HCT116 (cell line): Measurements from ENCODE around the gene FLNB. TPM values are rescaled to one million over a fixed set of nuclear protein-coding genes. Genes with fewer than 3 reads are reported as not detected.

ENCODE experiments used
- ATAC-seq: fragments of 200-7000 bp; cut with Tn5 transposase; 2 replicates; pipeline ENCODE4 v1.9.1; 2020; ENCODE audit warnings: mild to moderate bottlenecking, moderate library complexity
- BruUV-seq: library from RNA; stranded (reverse); fragments of 400-500 nt; replicated peaks from 2 replicates; lab custom pipeline; 2021; lab: Mats Ljungman, UMichigan
- CTCF ChIA-PET: fragments of 300-600 bp; sonication (Branson Sonifier 250); formaldehyde crosslinking; loops from one replicate; lab custom pipeline; 2021; ENCODE audit warnings: antibody characterized with exemption; lab: Charles Lee
- POLR2A ChIA-PET: fragments of 300-600, 350-600 bp; sonication (Branson Sonifier 250); formaldehyde crosslinking; loops from one replicate; lab custom pipeline; 2021; ENCODE audit warnings: antibody characterized with exemption; lab: Charles Lee
- RAD21 ChIA-PET, 2 experiments: fragments of 300-600 bp; sonication (Branson Sonifier 250); formaldehyde crosslinking; loops; one replicate each; lab custom pipeline; 2023; ENCODE audit warnings: low total read pairs in 2 of 2; ENCODE audit not compliant: uncharacterized antibody in 2 of 2, unreplicated experiment in 2 of 2, low non-redundant PET in 1 of 2; lab: Charles Lee
- DNase-seq: peaks from one replicate; pipeline ENCODE4 v3.0.0-alpha.2; 2010; ENCODE audit warnings: low read depth, low spot score
- H2AFZ ChIP-seq: fragments of 200-600 bp; shearing (Covaris generic), sonication (generic); 2 replicates; pipeline ENCODE4 v1.6.1; 2017; ENCODE audit warnings: low read depth, mixed run types, mixed read lengths, antibody characterized with exemption, low read length; ENCODE audit not compliant: poor library complexity, severe bottlenecking
- H3K27ac ChIP-seq: 2 replicates; pipeline ENCODE4 v1.5.1; 2012; ENCODE audit warnings: low read depth, low read length
- H3K27me3 ChIP-seq: fragments of 200-600 bp; sonication (generic); 2 replicates; pipeline ENCODE4 v1.6.1; 2016; ENCODE audit warnings: mixed run types, low read length, mixed read lengths; ENCODE audit not compliant: insufficient read depth
- H3K36me3 ChIP-seq, 2 experiments: fragments of 200-500 bp in 1 of 2; fragments of 200-600 bp in 1 of 2; sonication (Bioruptor generic) in 1 of 2; sonication (generic) in 1 of 2; 2 replicates each; pipeline versions ENCODE4 v1.5.1 to v1.6.1; 2014 to 2016; ENCODE audit warnings: low read length in 2 of 2, inconsistent platforms in 1 of 2, mixed read lengths in 1 of 2, mixed run types in 1 of 2; ENCODE audit not compliant: insufficient read depth in 2 of 2, control insufficient read depth in 1 of 2
- H3K4me1 ChIP-seq, 2 experiments: fragments of 200-600 bp in 1 of 2; sonication (generic) in 1 of 2; 2 replicates each; pipeline versions ENCODE4 v1.5.1 to v1.6.1; 2012 to 2017; ENCODE audit warnings: low read length in 2 of 2, inconsistent platforms in 1 of 2, mild to moderate bottlenecking in 1 of 2, mixed read lengths in 1 of 2, mixed run types in 1 of 2, moderate library complexity in 1 of 2; ENCODE audit not compliant: insufficient read depth in 2 of 2, control insufficient read depth in 1 of 2
- H3K4me2 ChIP-seq: fragments of 200-600 bp; sonication (generic); 2 replicates; pipeline ENCODE4 v1.6.1; 2017; ENCODE audit warnings: mixed run types, low read length, mixed read lengths
- H3K4me3 ChIP-seq, 2 experiments: fragments of 200-600 bp in 1 of 2; sonication (generic) in 1 of 2; replicated peaks in 1 of 2; 2 replicates each; pipeline ENCODE4 v1.5.1; 2011 to 2016; ENCODE audit warnings: low read length in 2 of 2, control low read depth in 1 of 2, low read depth in 1 of 2, mild to moderate bottlenecking in 1 of 2, mixed read lengths in 1 of 2, mixed run types in 1 of 2
- H3K79me2 ChIP-seq: fragments of 200-600 bp; sonication (generic); 2 replicates; pipeline ENCODE4 v1.6.1; 2017; ENCODE audit warnings: mild to moderate bottlenecking, mixed run types, low read length, moderate library complexity, mixed read lengths; ENCODE audit not compliant: insufficient read depth
- H3K9ac ChIP-seq: fragments of 200-600 bp; sonication (generic); 2 replicates; pipeline ENCODE4 v1.6.1; 2016; ENCODE audit warnings: low read length, mixed read lengths
- H3K9me2 ChIP-seq: fragments of 200-600 bp; sonication (generic), shearing (Covaris generic); 2 replicates; pipeline ENCODE4 v1.6.1; 2017; ENCODE audit warnings: mixed run types, mild to moderate bottlenecking, moderate library complexity; ENCODE audit not compliant: insufficient read depth
- H3K9me3 ChIP-seq, 2 experiments: fragments of 200-500 bp in 1 of 2; fragments of 200-600 bp in 1 of 2; sonication (Bioruptor generic) in 1 of 2; sonication (generic) in 1 of 2; 2 replicates each; pipeline ENCODE4 v1.6.1; 2014 to 2017; ENCODE audit warnings: low read length in 2 of 2, mixed read lengths in 2 of 2, inconsistent platforms in 1 of 2, low read depth in 1 of 2, mild to moderate bottlenecking in 1 of 2, mixed run types in 1 of 2, moderate library complexity in 1 of 2; ENCODE audit not compliant: control insufficient read depth in 1 of 2, insufficient read depth in 1 of 2
- H4K20me1 ChIP-seq: fragments of 200-600 bp; sonication (generic), shearing (Covaris generic); 2 replicates; pipeline ENCODE4 v1.6.1; 2017; ENCODE audit warnings: mixed run types, mild to moderate bottlenecking, moderate library complexity; ENCODE audit not compliant: insufficient read depth
- EZH2 ChIP-seq: fragments of 200-600 bp; sonication (generic); IDR thresholded peaks from 2 replicates; pipeline ENCODE4 v1.6.1; 2017; ENCODE audit warnings: antibody characterized with exemption, mixed run types
- FOSL1 ChIP-seq: IDR thresholded peaks from 2 replicates; pipeline ENCODE4 v1.6.1; 2012; ENCODE audit warnings: low read depth
- JUND ChIP-seq: IDR thresholded peaks from 2 replicates; pipeline ENCODE4 v1.6.1; 2012
- POLR2AphosphoS5 ChIP-seq: IDR thresholded peaks from 2 replicates; pipeline ENCODE4 v1.6.1; 2011; ENCODE audit warnings: mild to moderate bottlenecking, low read depth, low read length, moderate library complexity
- SP1 ChIP-seq: IDR thresholded peaks from 2 replicates; pipeline ENCODE4 v1.6.1; 2012; ENCODE audit warnings: low read depth
- YY1 ChIP-seq: IDR thresholded peaks from 2 replicates; pipeline ENCODE4 v1.6.1; 2011; ENCODE audit warnings: low read length, low read depth, moderate library complexity, mild to moderate bottlenecking; ENCODE audit not compliant: insufficient replicate concordance; ENCODE audit errors: extremely low read depth
- ZNF274 ChIP-seq: fragments of 200-500 bp; sonication (Bioruptor generic); IDR thresholded peaks from 2 replicates; pipeline ENCODE4 v1.6.1; 2014; ENCODE audit warnings: mild to moderate bottlenecking, low read depth, low read length, inconsistent platforms
- intact Hi-C: fragments of 100-400 bp; cut with micrococcal nuclease; formaldehyde crosslinking; loops from 2 replicates; pipeline ENCODE4 v1.10.0; 2022
- total RNA-seq: library from RNA; stranded (reverse); gene quantifications from one replicate; pipeline ENCODE4 v1.2.1, GENCODE V29; 2021; ENCODE audit not compliant: unreplicated experiment
- TF ChIP-seq, protein P1 (sequence below): IDR thresholded peaks from 2 replicates; pipeline ENCODE4 v1.6.1; 2012

The FLNB gene
- total RNA-seq, 1 experiment from 2014 or later = 116 TPM

DNA sequence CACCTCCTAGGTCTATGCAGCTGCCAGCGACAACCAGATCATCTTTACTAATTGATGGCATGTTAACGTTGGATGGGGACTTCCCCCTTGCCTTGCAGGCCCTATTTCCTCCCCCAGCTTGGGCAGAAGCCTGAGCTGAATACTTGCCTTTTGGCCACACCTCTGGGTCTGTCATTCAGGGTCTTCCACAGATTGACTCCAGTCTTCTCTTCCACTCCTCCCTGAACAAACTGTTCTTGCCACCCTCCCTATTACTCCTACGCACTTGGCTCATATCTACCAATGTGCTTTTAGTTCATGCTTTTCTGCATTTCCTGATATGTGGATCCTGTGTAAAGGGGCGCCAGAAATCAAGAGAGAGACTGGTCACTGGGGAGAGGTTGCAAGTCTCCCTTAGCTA, 129.1 kb downstream of the FLNB start (continued):
- TF ChIP-seq ZNF274 (no peak), JUND (no peak), YY1 (no peak)
- TF ChIP-seq, all 23 proteins: peak for 0

DNA sequence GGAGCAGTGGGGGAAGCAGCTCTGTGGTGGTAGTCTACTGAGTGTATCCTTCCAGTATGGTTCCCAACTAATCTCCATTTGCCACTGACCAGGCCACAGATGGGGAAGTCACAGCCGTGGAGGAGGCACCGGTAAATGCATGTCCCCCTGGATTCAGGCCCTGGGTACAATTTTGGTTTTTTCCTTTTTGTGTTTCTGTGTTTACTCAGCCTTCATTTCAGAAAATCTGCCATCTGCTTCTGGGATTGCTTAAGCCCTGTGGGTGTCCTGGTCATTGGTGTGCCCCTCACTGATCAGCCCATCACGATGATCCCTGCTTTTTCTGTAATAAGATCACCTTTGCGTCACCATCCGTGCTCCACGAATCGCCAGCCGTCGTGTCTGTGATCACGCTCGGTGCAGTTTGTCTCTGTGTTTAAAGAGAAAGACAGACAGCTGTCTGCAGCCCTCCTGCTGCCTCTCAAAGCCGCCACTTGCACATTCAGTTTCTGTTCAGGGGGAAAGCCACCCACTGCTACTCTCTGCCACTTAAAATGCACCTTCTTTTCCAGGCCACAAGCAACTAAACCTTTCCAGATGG, 133.6 kb downstream of the FLNB start:
- H3K9me2 ChIP-seq = no peaks in the 10 kb centered on the region
- no TSS peak for BruUV-seq
- no peak overlapping the region for H3K9ac ChIP-seq
- POLR2A ChIA-PET = no interaction called here
- no peaks in the 10 kb centered on the region for H3K4me1 ChIP-seq
- TF ChIP-seq YY1 = no peak
- TF ChIP-seq FOSL1 = no peak
- TF ChIP-seq, protein P1, sequence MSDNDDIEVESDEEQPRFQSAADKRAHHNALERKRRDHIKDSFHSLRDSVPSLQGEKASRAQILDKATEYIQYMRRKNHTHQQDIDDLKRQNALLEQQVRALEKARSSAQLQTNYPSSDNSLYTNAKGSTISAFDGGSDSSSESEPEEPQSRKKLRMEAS = no peak
- no peak for TF ChIP-seq ZNF274
- TF ChIP-seq, all 23 proteins: peak for 0
- DNase-seq (no peak), ATAC-seq (no peak)
- H2AFZ ChIP-seq = no peak overlapping the region
- CTCF ChIA-PET = no interaction called here
- no peak overlapping the region for H3K4me2 ChIP-seq
- H3K36me3 ChIP-seq = peaks cover 18 to 46% of the 10 kb centered on the region in 2 experiments; a peak in 2 of 4 replicates
- no peaks in the 10 kb centered on the region for H3K9me3 ChIP-seq
- intact Hi-C loops = no loop called here
- H3K4me3 ChIP-seq = no peak overlapping the region
- H4K20me1 ChIP-seq = no peaks in the 10 kb centered on the region
- no peaks in the 10 kb centered on the region for H3K79me2 ChIP-seq
- no peaks in the 10 kb centered on the region for H3K27me3 ChIP-seq
- H3K27ac ChIP-seq = no peak overlapping the region
- RAD21 ChIA-PET = no interaction called here

DNA sequence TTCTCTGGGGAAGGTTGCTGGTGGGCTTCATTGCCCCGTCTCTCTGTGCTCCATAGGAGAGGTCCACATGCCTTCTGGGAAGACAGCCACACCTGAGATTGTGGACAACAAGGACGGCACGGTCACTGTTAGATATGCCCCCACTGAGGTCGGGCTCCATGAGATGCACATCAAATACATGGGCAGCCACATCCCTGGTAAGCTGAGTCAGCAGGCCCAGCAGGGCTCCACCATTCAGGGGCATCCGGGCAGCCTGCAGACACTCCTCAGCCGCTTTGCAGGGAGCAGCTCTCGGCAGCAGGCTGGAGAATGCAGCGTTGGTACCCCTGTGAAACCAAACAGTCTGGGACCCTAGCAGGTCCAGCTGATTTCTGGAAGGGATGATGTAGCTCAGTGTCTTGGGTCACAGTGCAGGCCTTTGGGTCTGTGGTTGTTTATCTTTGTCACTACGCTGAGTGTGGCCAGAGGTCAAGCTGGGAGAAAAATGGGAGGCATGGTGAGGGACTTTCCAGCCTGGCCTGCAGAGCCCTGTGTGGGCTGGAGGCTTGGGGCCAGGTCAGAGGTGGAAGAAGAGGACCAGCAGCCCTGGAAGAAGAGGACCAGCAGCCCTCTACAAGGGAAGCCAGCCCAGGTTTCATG, 135.3 kb downstream of the FLNB start:
- H3K27me3 ChIP-seq = no peaks in the 10 kb centered on the region
- H3K4me1 ChIP-seq = no peaks in the 10 kb centered on the region
- ChIA-PET RAD21 (no interaction called here), POLR2A (no interaction called here), CTCF (no interaction called here)
- no peaks in the 10 kb centered on the region for H3K9me2 ChIP-seq
- no peaks in the 10 kb centered on the region for H3K79me2 ChIP-seq
- H3K4me2 ChIP-seq = no peak overlapping the region
- no peaks in the 10 kb centered on the region for H4K20me1 ChIP-seq
- no TSS peak for BruUV-seq
- DNase-seq (no peak), ATAC-seq (no peak)
- no peak overlapping the region for H2AFZ ChIP-seq
- H3K36me3 ChIP-seq = peaks cover 14 to 45% of the 10 kb centered on the region in 2 experiments; a peak in 2 of 4 replicates
- H3K9me3 ChIP-seq = no peaks in the 10 kb centered on the region
- intact Hi-C loops = no loop called here
- no peak overlapping the region for H3K4me3 ChIP-seq
- TF ChIP-seq POLR2AphosphoS5 (no peak), FOSL1 (no peak), EZH2 (no peak), SP1 (no peak)
- no peak overlapping the region for H3K9ac ChIP-seq
- H3K27ac ChIP-seq = no peak overlapping the region
